ENCODE measurements around the gene SYNC. TPM values are rescaled to one million over a fixed set of nuclear protein-coding genes. Genes with fewer than 3 reads are reported as not detected.

Gene SYNC
- total and polyA plus RNA-seq, 9 of the 15 experiments (the other 6 are each of a cell fraction or from before 2014, with no cell fraction given), result 0.49 to 1.1 (median 0.87) TPM

- peak; percentile 44 for TF ChIP-seq SETDB1 (IDR thresholded peaks at IDR 0.05; ENCODE audit: low read length)
- peak; percentile 99 for TF ChIP-seq ZFP91 (CRISPR knock-in tag; IDR thresholded peaks at IDR 0.05)
- no peak for TF ChIP-seq ZNF764 (CRISPR knock-in tag; IDR thresholded peaks at IDR 0.05; ENCODE audit: low read depth)
- TF ChIP-seq POLR3A (IDR thresholded peaks at IDR 0.05; ENCODE audit: borderline replicate concordance, extremely low read depth, insufficient read depth, insufficient read length), result no peak
- TF ChIP-seq ZNF277 (CRISPR knock-in tag; IDR thresholded peaks at IDR 0.05; ENCODE audit: borderline replicate concordance), result no peak
- peak; percentile 99 for TF ChIP-seq GABPA (tag; conservative IDR thresholded peaks at IDR 0.05; ENCODE audit: low read depth)
- TF ChIP-seq PPARD (CRISPR knock-in tag; IDR thresholded peaks at IDR 0.05), result no peak
- TF ChIP-seq TEAD2 (tag; IDR thresholded peaks at IDR 0.05), result no peak
- no peak for TF ChIP-seq ZNF695 (CRISPR knock-in tag; IDR thresholded peaks at IDR 0.05)
- TF ChIP-seq MEF2D (tag; conservative IDR thresholded peaks at IDR 0.05; ENCODE audit: low read depth), result no peak
- TF ChIP-seq MITF (IDR thresholded peaks at IDR 0.05), result no peak
- TF ChIP-seq MYC (IDR thresholded peaks at IDR 0.05; ENCODE audit: low read depth, low read length), result no peak; the same call in 1 of the 2 replicates
- no peak for TF ChIP-seq MYC (CRISPR knock-in tag; IDR thresholded peaks at IDR 0.05; ENCODE audit: borderline replicate concordance, low read depth)
- no peak for TF ChIP-seq ZNF592 (IDR thresholded peaks at IDR 0.05)
- no peak for TF ChIP-seq THAP12 (CRISPR knock-in tag; IDR thresholded peaks at IDR 0.05)
- no peak for TF ChIP-seq PCBP2 (IDR thresholded peaks at IDR 0.05; ENCODE audit: low read depth, low read length, poor library complexity, severe bottlenecking)
Measured at GRCh38 chr1:32650248-32650751, 52.3 kb downstream of the SYNC start, which contains the start of gene ZBTB8OS (continued).

All from K562 (cell line).